Natural killer cell (primary cell): ENCODE measurements around the gene STK32B. TPM values are rescaled to one million over a fixed set of nuclear protein-coding genes. Genes with fewer than 3 reads are reported as not detected.

ENCODE experiments used
- ATAC-seq, 3 donors: fragments of 150-1000 bp in 2 of 3; fragments of 200-7000 bp in 1 of 3; cut with Tn5 transposase; 1 replicate in 1 of 3; 2 replicates in 2 of 3; pipeline ENCODE4 v1.10.0; 2021; ENCODE audit warnings: mild to moderate bottlenecking in 2 of 3, moderate library complexity in 2 of 3
- DNase-seq, 2 donors: peaks; one replicate each; pipeline versions ENCODE4 v3.0.0 to v3.0.0-alpha.2; 2013 to 2021; ENCODE audit warnings: mixed read lengths in 1 of 2
- H3K27ac ChIP-seq: one replicate; pipeline ENCODE4 v1.5.1; 2013; ENCODE audit warnings: mild to moderate bottlenecking, low read length
- H3K27me3 ChIP-seq: one replicate; pipeline ENCODE4 v1.6.1; 2013; ENCODE audit warnings: low read length; ENCODE audit not compliant: control insufficient read depth, insufficient read depth
- H3K36me3 ChIP-seq: one replicate; pipeline ENCODE4 v1.6.1; 2013; ENCODE audit warnings: low read length; ENCODE audit not compliant: control insufficient read depth, insufficient read depth
- H3K4me1 ChIP-seq: one replicate; pipeline ENCODE4 v1.6.1; 2013; ENCODE audit warnings: low read length; ENCODE audit not compliant: control insufficient read depth, insufficient read depth
- H3K4me3 ChIP-seq: one replicate; pipeline ENCODE4 v1.5.1; 2013; ENCODE audit warnings: low read length
- H3K9me3 ChIP-seq: one replicate; pipeline ENCODE4 v1.6.1; 2013; ENCODE audit warnings: low read length; ENCODE audit not compliant: control insufficient read depth, insufficient read depth
- H3K27ac Mint-ChIP-seq, 2 donors: one replicate each; pipeline ENCODE4 v1.8.0; 2022; ENCODE audit warnings: mild to moderate bottlenecking in 2 of 2, mixed read lengths in 2 of 2, moderate library complexity in 1 of 2
- H3K27me3 Mint-ChIP-seq, 2 donors: one replicate each; pipeline ENCODE4 v1.8.0; 2022; ENCODE audit warnings: low read depth in 2 of 2, mixed read lengths in 2 of 2
- H3K36me3 Mint-ChIP-seq: one replicate; pipeline ENCODE4 v1.8.0; 2022; ENCODE audit warnings: mixed read lengths
- H3K4me1 Mint-ChIP-seq, 2 donors: one replicate each; pipeline ENCODE4 v1.8.0; 2022; ENCODE audit warnings: mixed read lengths in 2 of 2
- H3K4me3 Mint-ChIP-seq: one replicate; pipeline ENCODE4 v1.8.0; 2022; ENCODE audit warnings: mild to moderate bottlenecking, moderate library complexity, mixed read lengths
- H3K9me3 Mint-ChIP-seq, 2 donors: one replicate each; pipeline ENCODE4 v1.8.0; 2022; ENCODE audit warnings: mixed read lengths in 2 of 2
- CTCF ChIP-seq: fragments of 200-600 bp; IDR thresholded peaks from one replicate; pipeline ENCODE4 v1.8.0; 2022; ENCODE audit warnings: antibody characterized with exemption
- WGBS: methylation state at CpG from one replicate; pipeline ENCODE4 v1.1.7; 2013; ENCODE audit warnings: missing lambda C conversion rate; ENCODE audit not compliant: insufficient coverage; 5-methylcytosine and 5-hydroxymethylcytosine counted together
- intact Hi-C: fragments of 100-400 bp; cut with micrococcal nuclease; formaldehyde crosslinking; loops from one replicate; pipeline ENCODE4 v1.14.2; 2022
- total RNA-seq, 4 donors: library from RNA; stranded (reverse); fragments of 120-200 nt in 1 of 4; gene quantifications; one replicate each; pipeline versions ENCODE4 v1.2.3 to v1.2.4, GENCODE V29; 2013 to 2022

Gene STK32B
- total RNA-seq, 3 donors from 2014 or later (not counting 1 experiment from before 2014, with no cell fraction given), result 0.32 to 0.33 TPM; not detected in 1

DNA sequence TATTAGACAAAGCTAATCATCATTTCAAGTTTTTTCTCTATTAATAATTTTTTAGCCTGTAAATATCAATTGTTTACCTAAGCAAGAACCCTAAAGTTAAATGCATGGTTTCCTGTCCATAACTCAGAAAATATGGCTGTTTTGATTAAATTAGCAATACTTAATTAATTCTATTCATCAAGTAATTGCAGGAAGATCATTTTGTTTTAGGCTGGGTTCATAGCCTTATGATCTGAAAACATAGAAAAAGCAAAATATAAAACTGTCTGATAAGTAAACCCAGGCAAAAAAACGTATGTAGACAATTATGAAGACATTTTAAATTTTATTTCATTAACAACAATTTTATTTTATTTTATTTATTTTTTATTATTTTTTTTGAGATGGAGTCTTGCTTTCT lies 438.0 kb downstream of the STK32B start:
- Mint-ChIP-seq H3K27me3 (peaks cover 5 to 7% of the 10 kb centered on the region in 2 donors), H3K4me3 (no peak overlapping the region), H3K4me1 (no peaks in the 10 kb centered on the region), H3K9me3 (peaks cover 5 to 13% of the 10 kb centered on the region in 2 donors), H3K27ac (no peak overlapping the region), H3K36me3 (no peaks in the 10 kb centered on the region)
- no peak for DNase-seq
- Histone ChIP-seq H3K27me3 (no peaks in the 10 kb centered on the region), H3K9me3 (peaks cover 5% of the 10 kb centered on the region), H3K4me3 (no peak overlapping the region), H3K4me1 (no peaks in the 10 kb centered on the region), H3K27ac (no peak overlapping the region), H3K36me3 (no peaks in the 10 kb centered on the region)
- intact Hi-C loops, result no loop called here
- ATAC-seq, result no peak
- no peak for TF ChIP-seq CTCF
- WGBS, result no CpG with 5 or more reads among the region's 1 CpG

DNA sequence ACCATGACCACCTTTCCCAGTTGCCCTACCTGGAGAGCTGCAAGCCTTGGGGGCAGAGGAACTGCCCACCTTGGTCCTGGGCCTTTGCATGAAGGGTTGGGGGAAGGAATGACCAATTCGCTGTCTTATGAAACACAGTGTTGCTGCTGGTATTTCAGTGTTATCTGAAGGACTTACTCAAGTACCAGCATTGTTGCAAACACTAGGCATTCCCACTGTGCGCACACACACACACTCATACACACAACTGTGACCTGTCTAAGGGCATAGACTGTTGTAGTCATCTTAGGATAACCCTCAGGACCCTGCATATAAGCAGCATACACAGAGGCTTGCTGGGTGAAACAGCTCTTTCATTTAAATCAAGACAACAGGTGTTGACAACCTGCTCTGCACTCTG lies 446.2 kb downstream of the STK32B start:
- H3K27me3 Mint-ChIP-seq, result no peaks in the 10 kb centered on the region
- H3K27ac Mint-ChIP-seq, result no peak overlapping the region
- Histone ChIP-seq H3K4me1 (no peaks in the 10 kb centered on the region), H3K9me3 (no peaks in the 10 kb centered on the region), H3K4me3 (no peak overlapping the region), H3K36me3 (no peaks in the 10 kb centered on the region), H3K27me3 (no peaks in the 10 kb centered on the region), H3K27ac (no peak overlapping the region)
- H3K4me1 Mint-ChIP-seq, result no peaks in the 10 kb centered on the region
- ATAC-seq (no peak), DNase-seq (no peak)
- intact Hi-C loops, result no loop called here
- WGBS, result 67% methylated on average over 2 of the region's 2 CpGs
- TF ChIP-seq CTCF, result no peak
- H3K4me3 Mint-ChIP-seq, result no peak overlapping the region
- H3K9me3 Mint-ChIP-seq, result no peaks in the 10 kb centered on the region
- no peaks in the 10 kb centered on the region for H3K36me3 Mint-ChIP-seq

GRCh38 chr4:5500165-5500564 lies 448.9 kb downstream of the STK32B start:
- no peak overlapping the region for H3K27ac ChIP-seq
- H3K36me3 ChIP-seq, result no peaks in the 10 kb centered on the region
- intact Hi-C loops, result no loop called here
- H3K4me1 Mint-ChIP-seq, result no peaks in the 10 kb centered on the region
- TF ChIP-seq CTCF, result no peak
- H3K4me3 Mint-ChIP-seq, result no peak overlapping the region
- no peaks in the 10 kb centered on the region for H3K36me3 Mint-ChIP-seq
- H3K4me3 ChIP-seq, result no peak overlapping the region
- no peaks in the 10 kb centered on the region for H3K27me3 ChIP-seq
- WGBS, result 53% methylated on average over 2 of the region's 3 CpGs
- H3K9me3 ChIP-seq, result no peaks in the 10 kb centered on the region
- DNase-seq, result no peak
- H3K9me3 Mint-ChIP-seq, result no peaks in the 10 kb centered on the region
- no peak overlapping the region for H3K27ac Mint-ChIP-seq
- H3K27me3 Mint-ChIP-seq, result peaks cover 3 to 4% of the 10 kb centered on the region in 2 donors
- ATAC-seq, result no peak
- H3K4me1 ChIP-seq, result no peaks in the 10 kb centered on the region

GRCh38 chr4:5503336-5503936 lies 452.2 kb downstream of the STK32B start:
- ATAC-seq, result no peak
- H3K4me3 Mint-ChIP-seq, result no peak overlapping the region
- H3K27ac Mint-ChIP-seq, result no peak overlapping the region

More at GRCh38 chr4:5503336-5503936, 452.2 kb downstream of the STK32B start:
- H3K36me3 ChIP-seq, result no peaks in the 10 kb centered on the region
- H3K27ac ChIP-seq, result no peak overlapping the region
- intact Hi-C loops, result no loop called here
- TF ChIP-seq CTCF, result no peak
- no peaks in the 10 kb centered on the region for H3K27me3 ChIP-seq
- no peaks in the 10 kb centered on the region for H3K4me1 Mint-ChIP-seq
- no peaks in the 10 kb centered on the region for H3K4me1 ChIP-seq
- DNase-seq, result no peak
- no peaks in the 10 kb centered on the region for H3K9me3 Mint-ChIP-seq
- no peak overlapping the region for H3K4me3 ChIP-seq
- no peaks in the 10 kb centered on the region for H3K36me3 Mint-ChIP-seq
- H3K9me3 ChIP-seq, result no peaks in the 10 kb centered on the region
- peaks cover 5% of the 10 kb centered on the region in 2 donors for H3K27me3 Mint-ChIP-seq
- 85% methylated on average over 7 of the region's 7 CpGs for WGBS
